Naive thymus-derived CD4-positive, alpha-beta T cell (primary cell): ENCODE data around the gene VPS11. TPM values are rescaled to one million over a fixed set of nuclear protein-coding genes. Genes with fewer than 3 reads are reported as not detected.

Source experiments
- ATAC-seq: fragments of 150-1000 bp; cut with Tn5 transposase; 2 replicates; pipeline ENCODE4 v1.10.0; 2021; ENCODE audit warnings: mild to moderate bottlenecking, moderate library complexity
- CTCF ChIA-PET: fragments of 350-600 bp; sonication (Branson Sonifier 250); formaldehyde crosslinking; loops from one replicate; lab custom pipeline; 2021; ENCODE audit warnings: antibody characterized with exemption; lab: Charles Lee
- POLR2A ChIA-PET: fragments of 350-600 bp; sonication (Branson Sonifier 250); formaldehyde crosslinking; loops from one replicate; lab custom pipeline; 2021; ENCODE audit warnings: antibody characterized with exemption, inconsistent platforms; lab: Charles Lee
- DNase-seq, 9 donors: peaks; one replicate each; pipeline versions ENCODE4 v3.0.0 to v3.0.0-alpha.2; 2020 to 2022; ENCODE audit warnings: mixed read lengths in 1 of 9
- H3K27ac ChIP-seq: one replicate; pipeline ENCODE4 v1.7.0; 2013; ENCODE audit warnings: mild to moderate bottlenecking, low read depth, low read length, moderate library complexity
- H3K27me3 ChIP-seq, 2 donors: one replicate each; pipeline ENCODE4 v1.7.0; 2013; ENCODE audit warnings: low read length in 2 of 2, mild to moderate bottlenecking in 2 of 2, moderate library complexity in 2 of 2; ENCODE audit not compliant: control insufficient read depth in 2 of 2, insufficient read depth in 2 of 2
- H3K36me3 ChIP-seq, 3 experiments: 1 replicate in 2 of 3; 2 replicates in 1 of 3; pipeline ENCODE4 v1.7.0; 2013; ENCODE audit warnings: low read length in 3 of 3, mild to moderate bottlenecking in 3 of 3, moderate library complexity in 1 of 3; ENCODE audit not compliant: insufficient read depth in 3 of 3, control insufficient read depth in 2 of 3
- H3K4me1 ChIP-seq, 2 donors: one replicate each; pipeline ENCODE4 v1.7.0; 2013; ENCODE audit warnings: low read length in 2 of 2, mild to moderate bottlenecking in 2 of 2, moderate library complexity in 1 of 2; ENCODE audit not compliant: control insufficient read depth in 2 of 2, insufficient read depth in 2 of 2
- H3K4me3 ChIP-seq: 2 replicates; pipeline ENCODE4 v1.7.0; 2013; ENCODE audit warnings: mild to moderate bottlenecking, low read length
- H3K9me3 ChIP-seq, 3 experiments: 1 replicate in 2 of 3; 2 replicates in 1 of 3; pipeline ENCODE4 v1.7.0; 2013; ENCODE audit warnings: low read length in 3 of 3; ENCODE audit not compliant: control insufficient read depth in 2 of 3
- H3K27ac Mint-ChIP-seq, 9 donors: one replicate each; pipeline ENCODE4 v1.8.0; 2020 to 2022; ENCODE audit warnings: mixed read lengths in 9 of 9, mild to moderate bottlenecking in 8 of 9, moderate library complexity in 5 of 9, inconsistent platforms in 2 of 9
- H3K27me3 Mint-ChIP-seq, 5 donors: one replicate each; pipeline ENCODE4 v1.8.0; 2021 to 2022; ENCODE audit warnings: mixed read lengths in 5 of 5, mild to moderate bottlenecking in 1 of 5
- H3K36me3 Mint-ChIP-seq, 5 donors: one replicate each; pipeline ENCODE4 v1.8.0; 2020 to 2022; ENCODE audit warnings: mixed read lengths in 5 of 5, mild to moderate bottlenecking in 3 of 5, inconsistent platforms in 1 of 5
- H3K4me1 Mint-ChIP-seq, 7 donors: one replicate each; pipeline ENCODE4 v1.8.0; 2020 to 2022; ENCODE audit warnings: mixed read lengths in 7 of 7, mild to moderate bottlenecking in 3 of 7, inconsistent platforms in 1 of 7
- H3K4me3 Mint-ChIP-seq, 10 donors: one replicate each; pipeline ENCODE4 v1.8.0; 2020 to 2022; ENCODE audit warnings: mild to moderate bottlenecking in 10 of 10, mixed read lengths in 10 of 10, moderate library complexity in 6 of 10, inconsistent platforms in 2 of 10
- H3K9me3 Mint-ChIP-seq, 11 donors: one replicate each; pipeline ENCODE4 v1.8.0; 2020 to 2022; ENCODE audit warnings: mixed read lengths in 11 of 11, mild to moderate bottlenecking in 4 of 11, inconsistent platforms in 1 of 11, moderate library complexity in 1 of 11
- intact Hi-C, 2 donors: fragments of 100-400 bp; cut with micrococcal nuclease; formaldehyde crosslinking; loops; one replicate each; pipeline ENCODE4 v1.15.1; 2023
- polyA plus RNA-seq, 2 donors: library from polyadenylated mRNA; unstranded; fragments of 300-500 nt; fragmentation: Illumina TruSeq; gene quantifications; one replicate each; pipeline ENCODE4 v1.2.3, GENCODE V29; 2021
- total RNA-seq, 6 experiments: library from RNA in 5 of 6; stranded (reverse) in 5 of 6; gene quantifications; 1 replicate in 5 of 6; 2 replicates in 1 of 6; pipeline ENCODE4 v1.2.3 and lab custom pipeline; 2021 to 2026

The VPS11 gene
- total and polyA plus RNA-seq, 7 experiments from 2014 or later: 39.0 to 73.9 (median 57.1) TPM

DNA sequence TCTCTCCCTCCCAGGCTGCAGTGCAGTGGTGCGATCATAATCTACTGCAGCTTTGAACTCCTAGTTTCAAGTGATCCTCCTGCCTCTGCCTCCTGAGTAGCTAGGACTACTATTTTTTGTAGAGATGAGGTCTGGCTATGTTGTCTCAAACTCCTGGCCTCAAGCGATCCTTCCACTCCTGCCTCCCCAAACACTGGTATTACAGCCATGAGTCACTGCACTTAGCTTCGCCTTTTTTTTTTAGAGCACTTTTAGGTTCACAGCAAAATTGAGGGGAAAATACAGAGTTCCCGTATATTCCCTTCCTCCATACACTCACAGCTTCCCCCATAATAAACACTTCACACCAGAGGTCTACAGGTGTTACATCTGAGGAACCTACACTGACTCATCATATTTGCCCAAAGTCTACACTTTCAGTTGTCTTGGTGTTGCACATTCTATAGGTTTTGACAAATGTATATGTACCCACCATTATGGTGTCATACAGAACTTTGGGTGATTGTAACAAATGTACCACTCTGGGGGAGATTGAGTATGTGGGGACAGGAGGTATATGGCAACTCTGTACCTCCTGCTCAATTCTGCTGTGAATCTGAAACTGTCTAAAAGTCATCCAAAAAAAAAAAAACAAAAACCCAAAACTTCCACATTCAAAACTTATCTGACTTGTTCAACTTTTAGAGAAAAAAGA is 25.6 kb upstream of the VPS11 start:
- Histone ChIP-seq H3K4me3 (no peak overlapping the region), H3K4me1 (no peaks in the 10 kb centered on the region), H3K9me3 (no peaks in the 10 kb centered on the region), H3K27me3 (no peaks in the 10 kb centered on the region), H3K36me3 (peaks cover 0 to 23% (median 0%) of the 10 kb centered on the region in 3 experiments), H3K27ac (no peak overlapping the region)
- ChIA-PET CTCF (no interaction called here), POLR2A (interaction anchor here (1.4 kb wide), 1 partner anchor 12 kb away, joined by 3 read pairs; no protein-coding TSS in a partner anchor)
- intact Hi-C loops: no loop called here
- DNase-seq (no peak), ATAC-seq (no peak)
- peaks cover 0 to 6% (median 0%) of the 10 kb centered on the region in 5 donors for H3K36me3 Mint-ChIP-seq
- H3K4me1 Mint-ChIP-seq: peaks cover 0 to 4% (median 0%) of the 10 kb centered on the region in 7 donors
- H3K27ac Mint-ChIP-seq: peak overlapping the region in 2 of 9 donors; percentile 38 to 72
- no peak overlapping the region for H3K4me3 Mint-ChIP-seq
- no peaks in the 10 kb centered on the region for H3K9me3 Mint-ChIP-seq
- no peaks in the 10 kb centered on the region for H3K27me3 Mint-ChIP-seq

DNA sequence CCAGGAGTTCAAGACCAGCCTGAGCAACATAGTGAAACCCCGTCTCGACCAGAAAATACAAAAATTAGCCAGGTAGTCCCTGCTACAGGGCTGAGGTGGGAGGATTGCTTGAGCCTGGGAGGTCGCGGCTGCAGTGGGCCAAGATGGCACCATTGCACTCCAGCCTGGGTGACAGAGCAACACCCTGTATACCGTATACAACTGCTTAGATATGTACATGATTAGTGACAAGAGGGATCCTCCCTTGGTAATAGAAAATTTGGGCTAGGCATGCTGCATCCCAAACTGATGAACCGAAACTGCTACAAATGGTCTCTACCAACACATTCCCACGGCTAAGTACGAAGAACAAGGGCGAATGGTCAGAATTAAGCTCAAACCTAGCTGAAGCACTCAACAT is 24.7 kb upstream of the VPS11 start:
- no peaks in the 10 kb centered on the region for H3K27me3 Mint-ChIP-seq
- no peak overlapping the region for H3K27ac Mint-ChIP-seq
- intact Hi-C loops: no loop called here
- no peak for DNase-seq
- H3K4me3 Mint-ChIP-seq: no peak overlapping the region
- peaks cover 0 to 4% (median 0%) of the 10 kb centered on the region in 7 donors for H3K4me1 Mint-ChIP-seq
- no peaks in the 10 kb centered on the region for H3K9me3 ChIP-seq
- no peak overlapping the region for H3K4me3 ChIP-seq
- H3K27me3 ChIP-seq: no peaks in the 10 kb centered on the region
- CTCF ChIA-PET: interaction anchor here (0.6 kb wide), 1 partner anchor 40 kb away, joined by 3 read pairs; no protein-coding TSS in a partner anchor
- H3K27ac ChIP-seq: no peak overlapping the region
- H3K9me3 Mint-ChIP-seq: no peaks in the 10 kb centered on the region
- ATAC-seq: no peak
- peaks cover 0 to 33% (median 7%) of the 10 kb centered on the region in 3 experiments for H3K36me3 ChIP-seq
- H3K36me3 Mint-ChIP-seq: peaks cover 0 to 14% (median 4%) of the 10 kb centered on the region in 5 donors
- POLR2A ChIA-PET: no interaction called here
- H3K4me1 ChIP-seq: no peaks in the 10 kb centered on the region

DNA sequence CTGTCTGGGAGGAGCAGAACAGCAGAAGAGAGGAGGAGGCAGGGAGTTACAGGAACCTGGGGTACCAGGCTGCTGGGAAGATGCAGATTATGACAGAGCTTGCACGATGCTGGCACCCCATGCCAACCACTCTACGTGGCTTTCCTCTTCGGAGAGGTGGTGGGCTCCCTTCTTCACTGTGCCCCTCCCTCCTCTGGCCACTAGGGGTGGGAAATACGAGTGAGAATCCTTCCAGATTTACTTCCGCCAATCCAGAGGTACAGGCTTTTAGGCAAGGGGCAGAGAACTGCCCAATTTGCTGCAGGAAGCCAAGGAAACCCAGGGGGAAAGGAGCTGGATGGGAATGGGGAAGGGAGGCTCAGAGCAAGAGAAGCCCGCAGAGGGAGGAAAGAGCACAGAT is 22.9 kb upstream of the VPS11 start:
- Histone ChIP-seq H3K4me3 (no peak overlapping the region), H3K27me3 (no peaks in the 10 kb centered on the region), H3K9me3 (no peaks in the 10 kb centered on the region), H3K4me1 (no peaks in the 10 kb centered on the region), H3K36me3 (peaks cover 7 to 51% (median 7%) of the 10 kb centered on the region in 3 experiments), H3K27ac (no peak overlapping the region)
- Mint-ChIP-seq H3K9me3 (no peaks in the 10 kb centered on the region), H3K4me3 (no peak overlapping the region), H3K27me3 (no peaks in the 10 kb centered on the region), H3K4me1 (peaks cover 0 to 5% (median 0%) of the 10 kb centered on the region in 7 donors), H3K36me3 (peaks cover 4 to 28% (median 8%) of the 10 kb centered on the region in 5 donors), H3K27ac (peak overlapping the region in 1 of 9 donors; percentile 45)
- ATAC-seq (no peak), DNase-seq (no peak)
- POLR2A ChIA-PET: interaction anchor here (0.9 to 1.5 kb wide), 2 partner anchors 12 to 26 kb away, joined by 3 to 4 read pairs; partner anchors contain the start of genes RPS25 and TRAPPC4
- CTCF ChIA-PET: no interaction called here
- intact Hi-C loops: no loop called here

DNA sequence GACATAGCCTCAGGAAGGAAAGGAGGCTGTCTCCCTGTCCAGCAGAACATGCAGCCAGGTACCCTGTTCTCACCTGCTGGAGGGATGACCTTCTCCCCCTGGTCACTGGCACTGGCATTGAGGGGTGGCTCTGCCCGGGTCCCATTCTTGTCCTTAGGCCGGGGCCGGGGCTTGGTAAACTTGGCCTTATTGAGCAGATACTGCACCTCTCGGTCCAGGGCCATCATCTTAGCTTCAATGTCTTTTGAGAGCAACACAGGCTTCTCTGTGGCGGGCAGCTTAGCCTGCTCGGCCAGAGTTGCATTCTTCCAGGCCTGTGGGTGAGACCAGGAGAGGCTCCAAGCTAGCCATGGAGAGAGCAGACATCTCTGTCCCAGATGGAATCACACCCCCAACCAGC is 21.1 kb upstream of the VPS11 start:
- CTCF ChIA-PET: interaction anchor here (0.6 kb wide), 1 partner anchor 92 kb away, joined by 3 read pairs; no protein-coding TSS in a partner anchor

DNA sequence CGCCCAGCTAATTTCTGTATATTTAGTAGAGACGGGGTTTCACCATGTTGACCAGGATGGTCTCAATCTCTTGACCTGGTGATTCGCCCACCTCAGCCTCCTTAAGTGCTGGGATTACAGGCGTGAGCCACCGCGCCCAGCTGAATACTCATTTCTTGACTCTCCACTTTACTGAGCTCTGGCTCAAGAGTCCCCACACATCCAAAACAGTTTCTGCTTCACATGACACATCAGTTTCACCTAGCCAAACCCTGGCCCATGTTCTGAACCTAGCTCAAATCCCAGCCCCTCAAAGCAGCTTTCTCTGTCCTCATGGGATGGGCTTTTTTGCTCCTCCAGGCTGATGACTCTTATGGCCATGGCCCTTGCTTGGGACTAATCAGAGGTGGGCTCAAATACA is 20.4 kb upstream of the VPS11 start:
- Mint-ChIP-seq H3K9me3 (no peaks in the 10 kb centered on the region), H3K27ac (no peak overlapping the region), H3K36me3 (peaks cover 7 to 45% (median 19%) of the 10 kb centered on the region in 5 donors), H3K4me3 (no peak overlapping the region), H3K4me1 (peaks cover 0 to 6% (median 0%) of the 10 kb centered on the region in 7 donors), H3K27me3 (no peaks in the 10 kb centered on the region)
- no peaks in the 10 kb centered on the region for H3K4me1 ChIP-seq
- DNase-seq: no peak
- no peaks in the 10 kb centered on the region for H3K27me3 ChIP-seq
- H3K36me3 ChIP-seq: peaks cover 13 to 74% (median 24%) of the 10 kb centered on the region in 3 experiments
- H3K4me3 ChIP-seq: no peak overlapping the region
- POLR2A ChIA-PET: interaction anchor here (1.2 to 1.4 kb wide), 2 partner anchors 9 to 50 kb away, joined by 3 to 4 read pairs; partner anchors contain the start of gene HYOU1
- no peak for ATAC-seq
- CTCF ChIA-PET: no interaction called here
- H3K9me3 ChIP-seq: no peaks in the 10 kb centered on the region
- intact Hi-C loops: no loop called here
- H3K27ac ChIP-seq: no peak overlapping the region

More for the DNA sequence above, 21.1 kb upstream of the VPS11 start:
- Mint-ChIP-seq H3K27ac (no peak overlapping the region), H3K27me3 (no peaks in the 10 kb centered on the region), H3K9me3 (no peaks in the 10 kb centered on the region), H3K4me1 (peaks cover 0 to 5% (median 0%) of the 10 kb centered on the region in 7 donors), H3K36me3 (peaks cover 7 to 40% (median 17%) of the 10 kb centered on the region in 5 donors), H3K4me3 (no peak overlapping the region)
- intact Hi-C loops: no loop called here
- POLR2A ChIA-PET: no interaction called here
- H3K9me3 ChIP-seq: no peaks in the 10 kb centered on the region
- no peak for ATAC-seq
- no peak overlapping the region for H3K27ac ChIP-seq
- H3K27me3 ChIP-seq: no peaks in the 10 kb centered on the region
- no peak overlapping the region for H3K4me3 ChIP-seq
- no peaks in the 10 kb centered on the region for H3K4me1 ChIP-seq
- no peak for DNase-seq
- peaks cover 10 to 67% (median 18%) of the 10 kb centered on the region in 3 experiments for H3K36me3 ChIP-seq

DNA sequence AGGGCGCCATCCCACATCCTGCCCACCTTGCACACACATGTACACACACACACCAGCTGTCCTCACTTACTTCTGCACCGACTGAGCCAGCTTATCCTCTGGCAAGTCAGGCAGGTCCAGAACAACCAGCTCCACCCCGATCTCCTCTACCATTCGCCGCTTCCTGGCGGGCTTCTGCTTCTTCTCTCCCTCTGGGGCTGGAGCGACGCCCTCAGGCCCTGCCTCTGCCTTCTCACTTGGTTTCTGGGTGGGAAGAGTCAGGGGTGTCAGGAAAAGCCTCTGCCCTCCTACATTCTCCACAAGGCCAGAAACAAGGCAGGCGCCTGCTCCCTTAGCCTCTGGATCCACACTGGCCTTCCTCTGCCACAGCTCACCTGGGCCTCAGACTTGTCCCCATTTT is 19.0 kb upstream of the VPS11 start:
- Mint-ChIP-seq H3K9me3 (no peaks in the 10 kb centered on the region), H3K4me3 (peak overlapping the region in 1 of 10 donors; percentile 38), H3K36me3 (peaks cover 7 to 58% (median 31%) of the 10 kb centered on the region in 5 donors), H3K27me3 (no peaks in the 10 kb centered on the region), H3K4me1 (peaks cover 1 to 11% (median 6%) of the 10 kb centered on the region in 7 donors), H3K27ac (no peak overlapping the region)
- Histone ChIP-seq H3K27me3 (no peaks in the 10 kb centered on the region), H3K9me3 (no peaks in the 10 kb centered on the region), H3K36me3 (peaks cover 18 to 88% (median 38%) of the 10 kb centered on the region in 3 experiments), H3K27ac (no peak overlapping the region), H3K4me1 (no peaks in the 10 kb centered on the region), H3K4me3 (no peak overlapping the region)
- CTCF ChIA-PET: interaction anchor here (0.8 kb wide), 1 partner anchor 17 kb away, joined by 3 read pairs; no protein-coding TSS in a partner anchor
- ATAC-seq: no peak
- intact Hi-C loops: no loop called here
- no peak for DNase-seq
- POLR2A ChIA-PET: interaction anchor here (1.2 to 1.7 kb wide), 3 partner anchors 8 to 19 kb away, joined by 3 to 6 read pairs (median 4); partner anchors contain the start of genes HYOU1 and VPS11
